Renal cortex interstitium (tissue), 11 donors: ENCODE data around the gene SYT9. TPM values are rescaled to one million over a fixed set of nuclear protein-coding genes. Genes with fewer than 3 reads are reported as not detected.
A peak's percentile ranks its signal among the peaks of the same experiment; 100 is the strongest.

Source experiments
- DNase-seq, 11 donors: peaks; one replicate each; pipeline ENCODE4 v3.0.0-alpha.2; 2013; ENCODE audit warnings: low read depth in 9 of 11, low spot score in 4 of 11; ENCODE audit errors: extremely low read depth in 1 of 11
- polyA plus RNA-seq, 3 donors: library from polyadenylated mRNA; unstranded; fragments of 120-200 nt; gene quantifications; one replicate each; pipeline ENCODE4 v1.2.1, GENCODE V29; 2013; ENCODE audit not compliant: insufficient read length in 3 of 3

SYT9 gene
- polyA plus RNA-seq, 3 donors: 3.3 to 4.8 (median 4.4) TPM

DNA sequence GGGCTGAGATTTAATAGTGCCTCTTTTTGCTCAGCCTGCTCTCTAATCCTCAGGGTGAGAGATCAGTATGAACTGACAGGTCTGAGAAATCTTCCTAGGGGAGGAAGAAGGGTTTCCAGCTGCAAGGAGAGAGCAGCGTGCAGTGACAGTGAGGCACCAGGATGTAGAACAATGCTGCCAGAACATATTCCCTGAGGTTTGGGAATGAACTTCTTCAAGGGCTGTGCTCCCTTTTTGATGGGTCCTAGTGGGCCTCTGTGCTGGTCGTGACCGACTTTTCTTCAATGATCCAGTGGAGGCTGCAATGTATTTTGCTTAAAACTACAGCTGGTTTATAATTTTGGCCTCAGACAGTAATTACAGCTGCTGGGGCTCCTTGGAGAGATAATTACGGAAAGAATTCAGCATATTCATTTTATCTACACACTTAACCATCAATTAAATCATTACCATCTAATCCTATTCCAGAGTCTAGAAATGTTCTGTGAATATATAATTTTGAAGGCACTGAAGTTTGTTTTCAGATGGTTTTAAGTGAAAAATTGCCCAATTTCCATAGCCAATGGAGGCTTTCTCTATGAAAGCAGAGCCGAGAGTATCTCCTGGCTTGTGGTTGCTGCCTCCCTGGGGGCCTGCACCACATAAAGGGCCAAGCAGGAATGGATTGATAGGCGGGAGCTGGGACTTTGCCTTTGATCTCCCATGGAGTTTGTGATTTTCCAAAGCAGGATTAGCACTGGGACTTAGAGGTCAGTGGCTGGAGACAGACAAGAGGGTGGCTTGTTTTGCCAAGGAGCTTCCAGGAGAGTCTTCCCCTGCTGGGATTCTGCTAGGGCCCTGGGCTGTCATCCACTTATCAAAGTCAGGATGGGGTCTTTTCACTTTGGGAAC, 192.6 kb downstream of the SYT9 start:
- no peak for DNase-seq

DNA sequence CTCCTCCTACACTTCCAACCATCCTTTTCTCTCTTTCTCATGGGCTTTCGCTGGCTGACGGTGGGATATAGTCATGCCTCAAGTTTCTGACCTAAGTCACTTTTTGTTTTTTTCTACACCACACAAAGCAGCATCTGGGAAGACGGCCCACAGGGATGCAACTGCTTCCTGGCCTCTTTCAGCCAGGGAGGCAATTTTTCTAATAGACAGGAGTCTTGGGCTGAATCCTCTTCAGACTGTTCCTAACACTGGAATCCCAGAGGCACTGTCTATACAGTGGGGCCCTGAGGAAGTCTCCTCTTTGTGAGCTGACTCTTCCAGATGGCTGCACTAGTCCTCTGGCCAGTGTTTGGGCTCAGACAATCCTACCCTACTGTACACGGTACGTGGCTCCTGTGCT, 193.9 kb downstream of the SYT9 start:
- DNase-seq: no peak

DNA sequence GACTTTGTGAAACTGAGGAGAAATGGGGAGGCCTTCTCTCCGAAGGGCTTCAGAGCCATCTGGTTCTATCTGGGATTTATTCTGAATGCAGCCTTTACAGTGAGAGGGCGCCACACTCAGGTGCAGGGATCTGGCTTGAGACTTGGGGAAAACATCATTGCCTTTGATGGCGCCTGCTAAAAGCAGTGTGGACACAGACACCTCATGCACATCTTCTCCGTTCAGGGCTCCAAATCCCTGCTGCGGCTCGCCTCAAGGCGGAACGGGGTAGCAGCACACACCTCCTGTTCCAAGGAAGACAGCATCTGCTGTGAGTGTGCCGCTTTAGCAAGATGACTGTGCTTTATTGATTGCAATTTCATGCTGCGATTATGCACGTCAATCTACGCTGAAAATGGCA, 196.5 kb downstream of the SYT9 start:
- DNase-seq: no peak

DNA sequence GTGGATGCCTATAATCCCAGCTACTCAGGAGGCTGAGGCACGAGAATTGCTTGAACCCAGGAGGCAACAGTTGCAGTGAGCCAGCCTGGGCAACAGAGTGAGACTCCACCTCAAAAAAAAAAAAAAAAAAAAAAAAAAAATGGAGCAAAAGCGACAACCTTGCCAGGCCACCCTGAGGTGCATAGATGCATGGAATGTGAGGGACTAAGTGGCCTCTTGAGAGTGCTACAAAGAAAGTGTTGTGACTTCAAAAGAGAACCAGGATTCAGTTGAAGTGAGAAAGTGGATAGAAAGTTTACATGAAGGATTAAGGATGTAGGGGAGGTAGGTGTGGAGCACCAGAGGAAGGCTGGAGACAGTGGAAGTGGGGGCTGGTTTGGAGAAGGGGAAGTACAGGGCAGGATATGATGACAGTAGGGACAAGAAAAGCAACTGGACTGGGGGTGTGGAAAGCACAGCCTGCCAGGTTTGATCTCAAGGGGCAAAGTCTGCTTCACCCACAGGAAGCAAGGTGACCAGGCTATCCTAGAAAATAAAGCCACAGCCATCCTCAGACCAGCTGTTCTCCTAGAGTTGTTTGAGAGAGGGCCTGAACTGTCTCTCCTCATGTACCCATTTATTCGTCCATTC, 197.6 kb downstream of the SYT9 start:
- DNase-seq: no peak

DNA sequence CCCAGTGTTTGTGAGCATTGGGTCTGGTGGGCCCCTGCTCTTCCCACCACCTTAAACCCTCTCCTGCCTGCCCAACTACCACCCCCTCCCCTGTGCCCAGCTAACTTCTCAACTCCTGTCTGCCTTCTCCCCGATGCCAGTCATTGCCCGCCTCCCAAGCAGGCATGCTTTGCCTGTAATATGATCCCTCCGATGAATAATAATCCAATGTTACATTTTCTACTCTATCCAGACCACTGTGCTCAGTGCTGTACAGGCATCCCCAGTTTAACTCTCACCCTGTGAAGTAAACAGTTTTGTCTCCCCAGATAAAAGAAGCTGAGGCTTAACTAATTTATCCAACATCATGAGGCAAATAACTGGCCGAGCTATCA, 198.1 kb downstream of the SYT9 start:
- no peak for DNase-seq

DNA sequence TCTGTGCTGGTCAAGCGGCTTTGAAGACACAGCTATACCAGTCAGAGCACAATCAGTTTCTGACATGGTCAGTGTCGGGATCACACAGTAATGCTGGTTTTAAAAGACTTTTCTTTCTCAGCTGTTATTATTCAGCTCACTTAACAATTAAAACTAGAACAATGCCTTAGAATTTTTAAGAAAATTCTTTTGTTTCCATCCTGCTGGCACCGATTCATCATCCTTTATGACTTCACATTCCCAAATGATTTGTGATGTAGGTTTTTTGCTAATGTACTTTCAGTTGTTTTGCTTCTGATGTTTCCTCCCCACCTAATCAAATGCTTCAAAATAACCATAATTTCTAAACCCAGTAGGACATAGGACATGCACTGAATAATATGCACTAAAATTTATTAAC, 199.1 kb downstream of the SYT9 start:
- DNase-seq: no peak

DNA sequence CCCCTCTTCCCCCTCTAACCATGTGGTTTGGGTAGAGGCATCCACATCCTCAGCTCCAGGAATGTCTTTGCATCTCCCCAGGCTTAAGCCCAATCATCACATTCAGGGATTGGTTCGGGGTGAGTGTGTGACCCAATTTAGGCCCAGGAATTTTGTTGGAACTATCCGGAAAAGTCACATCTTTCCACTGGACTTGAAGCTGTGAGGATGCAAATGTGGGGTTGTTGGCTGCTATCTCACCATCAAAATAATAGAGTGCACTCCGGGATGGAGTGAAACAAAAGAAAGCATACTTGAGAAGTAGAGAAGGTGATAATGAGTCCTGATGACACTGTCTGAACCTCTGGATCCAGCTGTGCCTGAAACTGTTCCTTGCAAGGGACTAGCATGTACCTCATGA, 199.8 kb downstream of the SYT9 start:
- DNase-seq: no peak

DNA sequence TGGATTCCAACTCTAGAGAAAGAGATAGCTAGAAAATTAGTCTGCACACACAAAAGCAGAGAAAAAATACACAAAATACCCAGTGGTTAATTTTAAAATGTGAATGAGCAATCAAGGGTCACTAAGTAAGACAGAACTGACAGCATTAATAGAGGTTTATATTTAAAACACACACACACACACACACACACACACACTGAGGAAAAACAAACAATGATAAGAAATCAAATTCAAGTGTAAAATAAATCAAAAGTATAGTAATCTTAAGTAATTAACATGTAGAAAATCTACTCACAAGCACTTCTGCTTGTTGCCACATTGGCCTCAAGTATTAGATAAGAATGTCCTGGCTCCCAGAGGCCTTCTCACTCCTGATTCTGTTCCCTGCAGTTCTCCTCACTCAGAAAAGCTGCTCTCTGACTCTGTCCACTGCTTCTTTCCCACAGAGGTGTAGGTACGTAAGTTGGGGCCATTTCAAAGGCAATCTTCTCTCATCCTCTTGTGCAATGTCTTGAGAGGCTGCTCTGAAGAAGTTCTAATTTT, 200.3 kb downstream of the SYT9 start:
- DNase-seq: no peak

DNA sequence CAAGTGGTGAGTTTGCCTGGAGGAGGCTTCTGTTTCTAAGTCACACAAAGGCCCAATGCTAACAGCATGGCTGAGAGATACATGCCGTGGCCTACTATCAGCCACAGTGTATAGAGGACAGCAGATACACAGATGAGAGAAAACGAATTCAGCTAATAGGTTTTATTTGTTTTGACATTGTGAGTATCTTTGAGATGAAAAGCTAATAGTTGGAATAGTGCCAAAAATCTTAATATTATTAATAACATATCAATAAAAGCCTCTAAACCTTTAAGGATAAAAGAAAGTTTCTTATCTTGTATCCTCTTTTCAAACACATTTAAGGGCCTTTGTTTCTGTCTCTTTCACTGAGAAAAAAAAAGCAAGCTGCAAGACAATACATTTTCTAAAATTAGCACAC, 203.2 kb downstream of the SYT9 start:
- DNase-seq: no peak

DNA sequence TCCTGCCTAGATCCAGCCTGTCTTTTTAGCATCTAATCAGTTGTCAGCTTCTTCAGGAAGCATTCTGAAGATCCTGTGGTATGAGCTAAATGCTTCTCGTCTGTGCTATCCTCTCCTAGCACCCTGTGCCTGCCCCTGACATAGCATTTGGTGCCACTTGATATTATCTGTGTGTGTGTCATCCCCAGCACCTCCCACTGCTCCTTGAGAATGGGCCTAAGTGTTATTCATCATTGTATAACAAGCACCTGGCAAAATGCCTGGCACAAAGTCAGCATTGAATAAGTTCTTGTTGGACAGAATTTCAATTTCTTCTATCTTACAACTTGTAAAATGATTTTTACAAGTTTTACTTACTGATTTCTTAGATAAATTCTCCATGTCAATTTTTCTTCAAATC, 205.5 kb downstream of the SYT9 start:
- no peak for DNase-seq

DNA sequence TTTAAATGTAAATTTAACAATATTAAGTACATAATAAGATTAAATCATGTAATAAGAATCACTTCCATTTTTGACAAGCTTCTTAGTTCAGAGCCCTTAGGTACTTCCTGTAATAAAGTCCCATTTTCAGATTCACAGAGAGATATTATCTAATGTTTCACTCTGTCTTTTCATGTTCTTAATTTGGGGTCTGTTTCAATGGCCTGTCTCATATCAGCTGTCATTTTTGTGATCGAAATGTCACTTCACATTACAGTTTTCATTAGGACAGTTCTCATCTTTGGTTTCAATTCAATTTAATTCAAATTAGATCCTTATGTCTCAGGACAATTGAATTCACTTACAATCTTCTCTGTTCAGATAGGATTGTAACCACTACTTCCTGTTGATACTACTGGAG, 211.0 kb downstream of the SYT9 start:
- DNase-seq: no peak

DNA sequence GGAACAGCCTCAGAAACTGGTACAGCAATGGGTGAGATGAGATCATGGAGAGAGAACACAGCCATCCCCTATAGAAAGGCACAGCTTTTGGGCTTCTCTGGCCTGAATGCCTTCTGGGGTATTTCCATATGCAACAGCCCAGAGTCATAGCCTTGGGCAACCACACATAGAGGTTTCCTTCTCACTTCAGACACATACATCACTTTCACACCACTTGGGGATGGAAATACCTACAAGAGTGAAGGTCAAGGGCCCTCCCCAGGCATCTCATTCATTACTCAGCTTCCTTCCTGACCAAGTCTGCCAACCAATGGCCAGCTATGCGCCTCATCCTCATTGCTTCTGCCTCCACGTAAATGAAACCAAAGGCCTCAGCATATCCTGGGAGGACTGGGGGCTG, 215.9 kb downstream of the SYT9 start:
- no peak for DNase-seq

DNA sequence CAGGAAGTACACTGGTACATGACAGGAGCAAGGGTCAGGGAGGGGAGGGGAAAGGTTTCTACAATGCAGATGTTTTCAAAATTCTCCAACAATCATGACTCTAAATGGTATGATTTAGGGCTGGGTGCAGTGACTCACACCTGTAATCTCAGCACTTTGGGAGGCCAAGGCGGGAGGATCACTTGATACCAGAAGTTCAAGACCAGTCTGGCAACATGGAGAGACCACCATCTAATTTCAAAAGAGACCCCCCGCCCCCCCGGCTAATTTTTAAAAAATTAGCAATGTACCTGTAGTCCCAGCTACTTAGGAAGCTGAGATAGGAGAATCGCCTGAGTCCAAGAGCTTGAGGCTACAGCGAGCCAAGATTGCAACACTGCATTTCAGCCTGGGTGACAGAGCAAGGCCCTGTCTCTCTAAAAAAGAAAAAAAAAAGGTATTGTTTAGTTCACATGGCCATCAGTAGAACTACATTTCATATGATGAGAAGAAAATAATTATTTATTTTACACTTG, 217.7 kb downstream of the SYT9 start:
- no peak for DNase-seq

DNA sequence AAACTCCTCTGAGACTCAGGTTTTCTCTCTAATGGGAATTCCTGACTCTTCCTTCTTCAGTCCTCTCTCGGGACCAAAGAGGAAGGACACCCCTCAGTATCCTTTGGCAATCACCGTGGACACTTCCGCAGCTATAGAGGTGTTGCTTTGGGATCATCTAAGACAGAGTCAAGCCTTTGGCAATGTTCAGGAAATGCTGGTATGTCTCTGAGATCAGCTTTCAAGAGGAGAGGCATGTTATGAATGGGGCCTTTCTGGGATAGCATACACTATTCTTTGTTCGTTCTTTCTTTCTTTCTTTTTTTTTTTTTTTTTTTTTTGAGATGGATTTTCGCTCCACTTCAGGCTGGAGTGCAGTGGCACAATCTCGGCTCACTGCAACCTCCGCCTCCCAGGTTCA, 219.4 kb downstream of the SYT9 start:
- DNase-seq: no peak

DNA sequence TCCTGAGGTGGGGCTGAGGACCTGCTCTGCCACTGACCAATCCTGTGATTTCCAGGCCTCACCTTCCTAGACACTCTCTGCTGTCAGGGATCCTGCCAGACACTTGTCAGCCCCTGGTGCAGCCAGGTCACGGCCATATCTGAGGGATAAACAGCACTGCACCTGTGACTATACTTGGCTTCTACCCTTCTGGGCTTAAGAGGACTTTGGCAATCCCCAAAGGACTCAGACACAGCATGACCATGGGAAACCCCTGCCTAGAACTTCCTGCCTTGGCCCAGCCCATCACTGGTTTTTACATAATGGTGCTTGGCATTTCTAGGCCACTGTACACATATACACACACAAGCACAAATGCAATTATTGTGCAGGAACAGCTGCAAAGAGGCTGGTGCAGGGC, 222.0 kb downstream of the SYT9 start:
- no peak for DNase-seq

DNA sequence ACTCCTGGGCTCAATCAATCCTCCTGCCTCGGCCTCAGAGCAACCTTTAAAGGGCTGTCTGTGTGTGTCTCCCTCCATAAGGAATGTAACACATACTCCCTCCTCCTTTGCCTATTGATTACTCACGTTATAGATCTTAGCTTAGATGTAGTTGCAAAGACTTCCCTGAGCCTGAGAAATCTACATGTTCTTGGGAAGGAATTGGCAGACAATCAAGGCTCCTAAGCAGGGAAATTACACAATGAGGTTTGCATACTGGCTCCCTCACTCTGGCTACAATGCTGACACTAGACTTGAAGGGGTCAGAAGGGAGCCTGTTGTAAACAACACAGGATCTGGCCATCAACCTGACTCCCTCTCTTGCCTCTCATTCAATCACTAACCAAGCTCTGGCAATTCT, 228.4 kb downstream of the SYT9 start:
- no peak for DNase-seq

DNA sequence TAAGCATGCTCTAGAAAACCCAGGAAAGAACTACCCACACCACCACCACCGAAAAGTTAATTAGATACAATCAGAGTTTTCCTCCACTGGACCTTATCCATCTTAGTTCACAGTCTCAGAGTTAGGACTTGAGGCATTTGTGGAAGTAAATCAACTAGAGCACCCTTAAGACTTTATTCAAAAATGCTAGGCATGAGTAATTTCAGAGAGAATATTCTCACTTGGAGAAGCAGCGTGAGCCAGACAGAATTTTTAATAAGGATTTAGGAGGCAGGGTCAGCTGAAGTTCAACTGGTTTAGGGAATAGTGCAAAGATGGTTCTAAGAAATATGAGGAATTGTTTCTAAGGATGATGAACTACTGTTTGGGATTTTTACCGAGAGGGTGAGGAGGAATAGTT, 232.4 kb downstream of the SYT9 start:
- peak in 2 of 11 donors; percentile 22 to 28 for DNase-seq

DNA sequence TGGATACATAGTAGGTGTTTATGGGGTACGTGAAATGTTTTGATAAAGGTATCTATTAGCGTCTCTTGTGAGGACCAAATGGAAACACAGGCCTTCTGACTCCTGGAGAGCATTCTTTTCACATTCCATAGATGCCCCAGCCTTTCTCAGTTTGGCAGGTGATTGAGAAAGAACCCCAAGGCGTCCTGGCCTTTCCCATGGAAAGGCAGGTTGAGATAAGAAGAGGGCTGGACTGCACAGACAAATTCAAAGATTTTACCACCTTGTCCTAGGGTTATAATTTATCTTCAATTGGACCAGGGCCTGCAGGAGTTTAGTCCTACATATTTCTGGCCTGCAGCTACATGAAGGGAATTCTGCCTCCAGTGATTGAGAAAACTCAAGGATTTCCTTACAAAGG, 232.9 kb downstream of the SYT9 start:
- no peak for DNase-seq

DNA sequence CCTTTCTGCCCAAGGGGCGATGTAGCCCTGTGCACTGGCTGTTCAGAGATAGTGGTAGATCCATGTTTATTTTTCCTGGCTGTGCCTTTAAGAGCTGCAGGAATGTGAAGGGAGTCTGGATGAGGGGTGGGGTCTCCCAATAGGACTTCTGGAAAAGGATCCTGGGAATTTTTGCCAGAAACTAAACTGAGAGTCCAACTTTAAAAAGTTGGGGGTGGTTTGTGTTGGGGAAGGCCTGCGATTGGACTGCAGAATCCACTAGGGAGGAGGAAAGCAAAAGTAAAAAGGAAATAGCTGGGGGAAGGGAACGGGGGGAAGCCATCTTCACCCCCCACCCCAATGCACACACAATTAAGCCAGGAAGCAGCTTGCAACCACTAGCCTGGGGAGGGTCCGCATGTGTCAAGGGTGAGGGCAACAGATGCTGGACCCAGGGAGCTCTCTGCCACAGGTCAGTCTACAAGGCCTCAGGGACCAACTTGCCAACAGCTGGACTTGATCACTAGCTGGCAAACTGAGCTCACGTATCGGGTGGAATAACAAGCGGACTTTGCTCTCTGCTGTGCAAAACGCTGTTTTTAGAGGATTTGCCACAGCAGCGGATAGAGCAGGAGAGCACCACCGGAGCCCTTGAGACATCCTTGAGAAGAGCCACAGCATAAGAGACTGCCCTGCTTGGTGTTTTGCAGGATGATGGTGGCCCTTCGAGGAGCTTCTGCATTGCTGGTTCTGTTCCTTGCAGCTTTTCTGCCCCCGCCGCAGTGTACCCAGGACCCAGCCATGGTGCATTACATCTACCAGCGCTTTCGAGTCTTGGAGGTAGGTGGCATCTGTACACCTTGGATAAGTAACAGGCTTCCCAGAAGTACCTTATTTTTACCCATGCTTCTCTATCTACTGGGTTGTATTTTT, 233.7 kb downstream of the SYT9 start, which contains the start of gene OLFML1:
OLFML1 (plus strand) TSS at position 321 of the 912 bp plus-strand sequence; CDS start at position 691, 370 bp downstream.
- DNase-seq: peak; percentile 17 to 73 (median 43)
